Right renal pelvis (tissue), 4 donors: ENCODE data around the gene UVRAG. TPM values are rescaled to one million over a fixed set of nuclear protein-coding genes. Genes with fewer than 3 reads are reported as not detected.

ENCODE experiments used
- DNase-seq, 4 donors: peaks; one replicate each; pipeline ENCODE4 v3.0.0-alpha.2; 2013; ENCODE audit warnings: low read depth in 4 of 4, low spot score in 3 of 4, missing footprints in 1 of 4
- polyA plus RNA-seq, 4 donors: library from polyadenylated mRNA; unstranded; fragments of 120-200 nt; gene quantifications; one replicate each; pipeline ENCODE4 v1.2.1, GENCODE V29; 2013; ENCODE audit not compliant: insufficient read length in 4 of 4

The UVRAG gene
- polyA plus RNA-seq, 4 donors = 17.3 to 20.2 (median 18.0) TPM

DNA sequence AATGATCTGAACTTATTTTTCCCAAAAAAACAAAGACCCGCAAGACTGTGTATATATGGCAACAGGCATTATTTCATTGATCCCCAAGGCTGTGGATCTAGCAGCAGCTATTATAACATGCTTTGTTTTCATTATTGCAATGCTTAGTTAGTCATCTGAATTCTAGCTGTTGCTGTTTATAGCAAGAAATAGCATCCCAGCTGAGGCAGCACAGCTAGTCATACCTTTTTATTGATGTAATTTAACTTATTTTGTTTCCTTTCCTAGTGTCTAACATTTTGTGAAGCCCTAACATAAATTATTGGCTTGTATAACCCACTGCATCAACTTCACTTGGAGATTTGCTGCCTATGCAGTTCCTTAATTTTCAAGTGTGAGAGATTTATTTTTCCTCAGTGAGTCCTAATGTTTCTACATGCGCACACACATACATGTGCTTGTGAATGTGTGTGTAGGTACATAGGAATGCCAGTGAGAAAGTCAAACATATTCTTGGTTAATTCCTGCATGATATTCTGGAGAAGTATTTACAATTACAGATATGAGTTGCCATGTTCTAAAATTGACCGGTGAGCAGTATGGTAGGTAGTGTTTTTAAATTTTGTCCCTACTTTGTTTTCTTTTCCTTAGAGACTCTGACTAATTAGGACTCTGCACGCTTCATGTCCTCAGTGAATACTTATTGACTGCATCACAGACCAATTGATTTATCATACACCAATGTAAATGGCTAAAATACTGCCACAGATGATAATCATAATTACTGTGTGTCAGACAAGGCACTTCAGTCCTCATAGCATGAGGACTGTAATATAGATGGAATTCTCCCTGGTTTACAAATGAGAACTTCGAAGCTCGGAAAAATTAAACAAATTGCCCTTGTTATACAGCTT is 272.0 kb downstream of the UVRAG start:
- no peak for DNase-seq

DNA sequence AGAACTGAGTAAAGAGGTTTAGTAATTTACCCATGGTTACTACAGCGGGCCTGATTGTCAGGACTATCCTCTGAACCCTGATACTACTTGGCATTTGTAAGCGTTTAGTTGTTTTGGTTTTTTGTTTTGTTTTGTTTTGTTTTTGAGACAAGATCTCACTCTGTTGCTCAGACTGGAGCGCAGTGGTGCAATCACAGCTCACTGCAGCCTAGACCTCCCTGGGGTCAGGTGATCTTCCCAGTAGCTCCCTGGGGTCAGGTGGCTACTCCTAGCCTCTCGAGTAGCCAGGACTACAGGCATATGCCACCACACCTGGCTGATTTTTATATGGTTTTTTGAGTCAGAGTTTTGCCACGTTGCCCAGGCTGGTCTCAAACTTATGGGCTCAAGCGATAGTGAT is 272.7 kb downstream of the UVRAG start:
- DNase-seq = no peak

DNA sequence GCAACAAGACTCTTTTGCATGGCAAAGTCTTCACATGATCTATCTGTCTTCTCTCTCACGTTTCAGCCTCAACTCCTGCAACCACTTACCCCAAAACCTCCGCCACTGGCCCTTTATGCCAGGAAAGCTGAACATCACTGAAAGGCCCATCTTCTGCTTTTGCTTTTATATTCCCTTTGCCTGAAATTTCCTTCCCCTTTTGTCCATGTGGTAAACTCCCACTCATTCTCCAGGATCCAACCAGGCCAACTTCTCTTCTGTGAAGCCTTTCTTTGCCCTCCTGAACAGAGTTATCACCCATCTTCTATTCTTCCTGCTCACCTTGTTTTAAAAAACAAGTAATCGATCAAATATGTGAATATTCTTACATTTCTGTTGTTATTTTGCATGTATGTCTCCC is 273.5 kb downstream of the UVRAG start:
- DNase-seq = no peak

DNA sequence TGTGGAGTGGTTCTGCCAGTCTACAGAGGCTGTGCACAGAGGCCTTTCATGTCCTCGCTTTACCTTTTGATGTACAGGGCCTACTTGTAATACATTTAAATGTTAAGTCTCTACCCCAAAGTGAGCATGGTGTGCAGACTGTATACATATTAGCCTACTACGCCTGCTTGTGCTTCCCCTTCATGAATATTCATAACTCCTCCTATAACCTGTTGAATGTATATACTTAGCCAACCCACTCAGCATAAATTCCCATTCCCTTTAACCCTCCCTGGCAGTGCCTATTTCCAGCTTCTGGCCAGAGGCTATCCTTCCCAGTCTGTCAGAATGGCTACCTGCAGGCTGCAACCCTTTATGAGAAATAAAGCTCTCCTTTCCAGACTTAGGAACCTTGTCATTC is 275.2 kb downstream of the UVRAG start:
- no peak for DNase-seq

DNA sequence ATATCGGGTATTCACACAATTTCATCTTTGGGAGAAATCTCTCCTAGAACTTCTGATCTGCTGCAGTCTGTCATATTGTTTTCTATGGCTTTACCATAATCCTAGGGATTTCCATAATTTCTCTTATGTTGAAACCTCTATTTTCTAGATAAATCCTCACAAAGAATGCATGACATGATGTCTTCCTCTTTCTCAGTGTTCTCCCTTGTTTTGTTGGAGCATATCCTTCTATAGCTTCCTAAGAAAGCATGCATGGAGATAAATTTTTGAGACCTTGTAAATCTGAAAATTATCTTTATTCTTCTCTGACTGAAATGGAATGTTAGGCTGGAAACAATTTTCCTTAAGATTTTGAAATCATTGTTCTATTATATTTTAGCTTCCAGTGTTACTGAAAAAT is 275.8 kb downstream of the UVRAG start:
- DNase-seq = no peak

DNA sequence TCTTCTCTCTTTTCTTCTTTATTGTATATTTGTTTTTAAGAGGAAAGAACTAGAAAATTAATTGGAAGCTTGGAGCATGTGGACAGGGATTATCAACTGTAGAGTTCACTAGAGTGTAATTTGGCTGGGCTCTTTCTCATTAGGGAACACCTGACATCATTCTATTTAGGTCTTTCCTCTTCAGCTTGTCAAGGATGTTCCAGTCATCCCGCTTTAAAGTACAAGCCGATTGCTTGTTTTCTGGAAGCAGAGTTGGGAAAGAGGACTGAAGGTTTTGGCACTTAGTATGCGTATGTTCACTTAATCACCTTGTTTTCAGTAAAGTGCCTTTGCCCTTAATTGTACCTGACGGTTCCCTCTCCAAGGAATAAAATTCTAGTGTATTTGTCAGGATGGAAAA is 279.7 kb downstream of the UVRAG start:
- DNase-seq = no peak

DNA sequence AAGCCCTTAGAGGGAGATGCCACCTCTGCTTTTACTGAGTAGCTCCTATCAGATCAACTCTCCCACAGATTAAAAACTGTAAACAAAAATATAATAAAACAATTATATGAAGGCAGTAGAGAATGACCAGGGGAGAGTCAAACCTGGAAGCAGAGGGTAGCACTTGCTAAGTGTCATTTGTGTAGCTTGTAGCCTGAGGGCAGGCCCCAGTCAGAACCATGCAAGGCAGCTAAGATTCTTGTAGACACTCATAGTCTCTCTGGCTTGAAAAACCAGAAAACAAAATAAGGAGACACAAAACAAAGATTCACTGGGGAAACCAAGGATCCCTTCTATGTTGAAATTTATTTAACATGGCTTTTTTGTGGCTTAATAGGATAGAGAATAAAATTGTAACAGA is 280.9 kb downstream of the UVRAG start:
- DNase-seq = no peak

DNA sequence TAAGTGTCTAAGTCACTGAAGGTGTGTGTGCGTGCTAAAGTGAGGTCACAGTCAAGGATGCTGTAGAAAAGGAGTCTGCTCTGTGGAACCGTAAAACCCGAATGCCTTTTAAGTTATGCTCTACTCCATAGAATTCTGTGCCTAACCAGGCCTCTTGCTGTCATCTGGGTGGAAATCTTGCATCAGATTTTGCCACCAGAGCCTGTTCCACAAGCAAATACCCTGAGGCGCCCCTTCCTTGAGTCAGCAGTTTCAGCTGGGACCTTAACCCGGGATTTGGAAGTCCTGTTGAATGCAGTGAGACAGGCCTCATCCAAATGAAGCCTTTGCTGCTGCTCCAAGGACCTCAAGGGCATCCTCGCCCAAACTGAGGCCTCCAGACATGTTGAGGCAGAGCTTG is 281.5 kb downstream of the UVRAG start:
- no peak for DNase-seq

DNA sequence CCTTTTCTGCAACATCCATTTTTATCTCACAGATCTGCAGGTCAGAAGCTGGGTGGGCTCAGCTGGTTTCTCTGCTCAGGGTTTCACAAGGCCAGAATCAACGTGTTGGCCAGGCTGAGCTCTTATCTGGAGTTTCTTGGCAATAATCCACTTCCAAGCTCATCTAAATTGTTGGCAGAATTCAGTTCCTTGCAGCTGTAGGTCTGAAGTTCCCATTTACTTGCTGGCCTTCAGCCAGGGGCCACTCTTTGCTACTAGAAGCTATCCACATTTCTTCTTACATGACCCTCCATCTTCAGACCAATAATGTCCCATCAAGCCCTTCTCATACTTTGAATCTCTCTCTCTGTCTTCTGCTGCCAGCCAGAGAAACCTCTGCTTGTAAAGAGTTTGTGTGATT is 287.8 kb downstream of the UVRAG start:
- no peak for DNase-seq

DNA sequence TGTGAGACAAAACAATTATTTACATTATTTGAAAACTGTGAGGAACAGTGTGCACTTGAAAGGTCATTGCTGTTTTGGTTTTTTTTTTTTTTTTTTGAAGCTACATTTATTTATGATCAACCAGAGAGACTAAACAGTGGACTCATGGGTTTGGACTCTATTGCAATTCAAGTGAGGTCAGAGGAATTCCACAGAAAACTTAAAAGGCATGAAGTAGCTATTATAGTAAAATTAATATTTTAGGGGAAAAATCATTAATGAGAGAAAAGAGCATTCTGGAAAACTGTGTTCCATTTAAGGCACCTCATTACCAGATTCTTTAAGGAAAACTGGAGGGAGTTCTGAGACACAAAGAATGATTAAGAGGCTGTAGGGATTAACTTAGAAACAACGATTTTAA is 288.4 kb downstream of the UVRAG start:
- no peak for DNase-seq

DNA sequence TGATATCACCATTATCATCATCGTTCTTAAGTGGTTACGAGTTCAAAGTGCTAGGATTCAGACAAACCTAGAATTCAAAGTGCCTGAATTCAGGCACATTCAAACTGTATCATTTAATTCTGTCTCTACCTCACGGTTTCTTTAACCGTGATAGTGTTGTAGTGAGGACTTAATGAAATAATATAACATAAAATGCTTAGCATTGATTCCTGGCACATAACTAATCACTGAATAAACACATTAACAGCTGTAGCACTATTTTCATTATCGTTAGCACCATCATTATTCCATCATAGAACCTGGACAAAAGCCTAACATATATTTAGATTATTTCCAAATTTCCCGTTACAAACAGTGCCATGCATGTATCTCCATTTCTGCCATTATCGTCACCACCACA is 289.3 kb downstream of the UVRAG start:
- DNase-seq = no peak

DNA sequence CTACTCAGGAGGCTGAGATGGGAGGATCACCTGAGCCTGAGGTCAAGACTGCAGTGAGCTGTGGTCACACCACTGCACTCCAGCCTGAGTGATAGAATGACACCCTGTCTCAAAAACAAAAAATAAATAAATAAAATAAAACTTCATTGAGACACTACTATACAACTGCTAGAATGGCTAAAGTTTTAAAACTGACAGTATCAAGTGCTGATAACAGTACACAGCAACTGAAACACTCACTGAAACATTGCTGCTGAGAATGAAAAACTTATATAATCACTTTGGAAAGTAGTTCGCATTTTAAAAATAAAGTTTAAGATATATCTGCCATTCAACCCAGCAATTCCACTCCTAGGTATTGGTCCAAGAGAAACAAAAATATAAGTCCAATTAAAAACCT is 290.6 kb downstream of the UVRAG start:
- DNase-seq = no peak

DNA sequence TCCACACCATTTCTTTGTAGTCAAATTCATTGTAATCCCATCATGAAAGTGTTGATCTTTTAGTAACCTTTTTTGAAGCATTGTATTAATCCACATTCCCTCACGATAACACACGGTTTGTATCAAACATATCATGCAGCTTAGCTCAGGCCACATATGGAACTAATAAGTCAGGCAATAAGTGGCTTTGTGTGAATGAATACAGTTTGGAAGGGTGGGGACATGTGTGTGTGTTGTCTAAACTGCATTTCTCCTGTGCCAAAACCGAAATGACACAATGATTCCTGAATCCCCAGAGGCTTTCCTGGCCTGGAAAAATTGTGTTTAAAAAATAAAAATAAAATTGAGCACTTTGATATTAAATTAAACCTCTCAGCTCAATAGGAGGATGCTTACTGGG is 293.0 kb downstream of the UVRAG start:
- no peak for DNase-seq

DNA sequence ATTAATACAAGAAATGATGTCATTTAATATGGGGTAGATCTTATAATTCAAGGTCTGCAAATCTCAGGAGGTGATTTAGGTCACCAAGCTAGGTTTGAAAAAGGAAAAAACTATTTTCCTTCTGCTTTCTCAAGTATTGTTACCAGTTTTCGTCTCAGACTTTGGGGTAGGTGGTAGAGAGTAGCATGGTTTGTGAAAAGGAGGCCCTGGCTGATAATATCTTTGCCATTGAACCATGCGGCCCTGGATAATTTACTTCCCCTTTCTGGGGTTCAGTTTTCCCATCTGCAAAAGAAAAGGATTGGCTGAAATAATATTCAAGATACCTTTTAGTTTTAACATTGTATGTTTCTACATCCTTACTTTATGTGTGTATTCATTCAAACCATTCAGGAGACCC is 299.2 kb downstream of the UVRAG start:
- no peak for DNase-seq

DNA sequence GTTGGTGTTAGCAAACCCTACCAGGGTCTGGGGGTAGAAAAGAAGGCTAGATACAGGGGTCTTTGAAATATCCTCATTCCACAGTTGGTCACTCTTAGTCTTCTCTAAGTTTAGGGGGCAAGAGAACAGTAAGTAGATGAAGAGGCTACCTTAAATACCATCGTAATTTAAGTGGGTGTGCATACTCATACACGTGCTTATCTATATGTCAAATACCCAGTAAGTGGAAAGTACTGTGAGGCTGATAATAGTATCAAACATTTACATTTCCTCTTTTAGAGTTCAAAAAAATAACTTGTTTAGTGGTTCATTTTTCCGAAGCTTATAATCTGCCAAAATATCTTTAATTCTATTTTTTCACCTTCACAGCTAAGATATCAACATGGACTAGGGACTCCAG is 300.5 kb downstream of the UVRAG start:
- DNase-seq = no peak

DNA sequence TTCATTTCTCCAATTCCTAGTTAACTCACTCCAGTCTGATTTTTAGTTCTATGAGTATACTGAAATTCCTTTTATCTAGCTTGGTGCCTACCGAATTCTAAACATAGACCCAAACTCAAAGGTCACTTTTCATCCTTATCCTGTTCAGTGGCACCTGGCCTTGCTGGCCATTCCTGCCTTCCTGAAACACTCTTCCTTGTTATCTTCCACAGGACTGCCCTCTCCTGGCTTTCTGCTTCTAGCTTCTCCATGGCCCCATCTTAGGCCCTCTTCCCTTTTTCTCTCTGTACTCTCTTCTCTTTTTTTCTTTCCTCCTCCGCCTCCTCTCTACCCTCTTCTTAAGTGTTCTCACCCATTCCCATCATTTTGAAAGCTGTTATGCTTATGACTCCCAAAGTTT is 304.0 kb downstream of the UVRAG start:
- DNase-seq = no peak

DNA sequence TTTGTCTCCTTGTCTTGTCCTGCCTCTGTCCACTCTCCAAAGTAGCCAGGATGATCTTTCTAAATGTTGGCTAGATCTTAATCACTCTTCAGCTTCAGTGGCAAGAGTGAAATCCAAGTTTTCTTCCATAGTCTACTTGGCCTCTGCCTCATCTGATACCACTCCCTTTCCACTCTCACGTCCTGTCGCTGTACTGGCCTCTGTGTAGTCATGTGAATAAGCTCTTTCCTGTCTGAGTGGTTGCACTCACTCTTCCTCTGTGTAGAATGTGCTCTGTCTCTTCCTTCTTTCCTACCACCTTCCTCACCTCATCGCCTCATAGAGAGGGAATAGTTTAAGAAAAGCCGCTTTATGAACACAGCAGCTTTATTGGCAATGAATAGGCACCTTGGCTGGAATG is 304.8 kb downstream of the UVRAG start:
- no peak for DNase-seq

DNA sequence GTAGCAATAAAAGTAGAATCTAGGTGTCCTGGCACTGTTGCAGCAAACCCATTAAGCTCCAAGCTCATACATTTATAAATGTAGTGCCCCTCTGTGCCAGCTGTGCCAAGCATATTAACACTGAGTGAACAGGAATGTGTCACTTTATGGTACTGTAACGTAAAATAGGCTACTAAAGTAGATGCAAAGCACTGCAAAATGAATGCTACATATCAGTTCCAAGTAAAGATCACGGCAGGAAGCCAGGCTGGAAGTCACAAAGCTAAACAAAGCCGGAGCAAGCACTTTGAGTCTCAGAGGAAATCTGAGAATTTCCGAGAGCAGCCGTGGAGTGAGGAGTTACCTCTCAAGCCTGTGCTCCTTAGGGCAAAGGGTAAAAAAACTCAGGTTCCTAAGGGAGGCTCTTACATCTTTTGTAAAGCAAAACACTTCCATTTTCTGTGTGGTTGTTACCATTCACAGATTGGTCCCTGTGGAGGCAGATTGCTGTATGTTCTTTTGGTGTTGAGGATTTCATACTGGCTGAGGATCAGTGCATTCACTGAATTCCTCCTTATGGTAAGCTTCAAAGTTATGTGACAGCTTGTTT is 305.6 kb downstream of the UVRAG start:
- peak in 1 of 4 donors; percentile 61 for DNase-seq

DNA sequence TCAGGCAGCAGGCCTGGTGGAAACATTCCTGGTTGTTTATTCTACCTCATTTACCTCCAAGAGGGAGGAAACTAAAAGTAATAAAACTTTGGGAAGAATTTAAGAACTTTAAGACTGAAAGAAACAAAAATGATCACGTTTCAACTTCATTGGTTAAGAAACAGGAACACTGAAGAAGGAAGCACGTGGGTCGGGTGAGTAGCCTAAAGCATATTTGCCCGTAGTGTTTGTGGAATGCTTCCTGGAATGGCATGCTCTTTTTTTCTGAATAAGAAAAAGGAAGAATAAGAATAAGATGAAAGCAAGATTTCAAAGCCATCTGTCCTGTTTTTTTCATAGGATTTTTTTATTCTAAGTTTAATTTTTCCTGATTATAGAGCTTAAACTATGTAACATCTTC is 308.2 kb downstream of the UVRAG start:
- DNase-seq = no peak

DNA sequence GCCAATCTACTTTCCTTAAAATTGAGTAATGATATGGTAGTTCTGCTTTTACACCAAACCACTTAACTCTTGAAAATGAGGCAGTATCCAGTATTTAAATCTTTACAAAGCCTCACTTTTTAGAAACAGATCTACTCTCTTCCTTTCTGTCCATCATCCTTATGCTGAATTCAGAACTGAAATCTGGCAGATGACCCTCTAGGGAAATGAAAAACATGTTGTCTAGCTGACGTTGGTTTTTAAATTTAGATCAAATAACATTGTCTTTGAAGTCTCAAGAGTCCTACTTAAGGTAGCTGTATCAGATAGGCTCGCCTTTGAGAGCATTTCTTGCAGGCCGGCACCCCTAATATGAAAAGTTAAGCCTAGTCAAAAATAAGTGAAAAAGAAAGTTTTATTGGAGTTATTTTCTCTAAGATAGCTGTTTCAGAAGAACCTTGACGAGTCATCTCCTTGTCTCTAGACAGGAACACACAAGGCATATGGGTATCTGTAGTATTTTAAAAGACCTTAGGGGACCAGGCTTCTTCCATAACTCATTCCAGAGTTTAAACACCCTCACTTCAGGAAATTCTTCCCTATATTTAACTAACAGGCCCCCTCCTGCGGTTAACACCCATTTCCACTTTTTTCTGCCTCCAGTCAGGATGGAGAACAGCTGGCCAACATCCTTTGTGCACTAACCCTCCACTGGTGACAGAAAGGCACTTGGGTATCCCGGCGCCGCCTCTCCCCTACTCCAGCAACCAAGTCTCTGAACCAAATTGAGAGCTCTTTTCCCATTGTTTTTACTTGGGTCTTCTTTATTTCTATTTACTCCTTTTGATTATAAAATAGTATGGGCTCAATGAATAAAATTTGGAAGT is 310.1 kb downstream of the UVRAG start:
- no peak for DNase-seq

DNA sequence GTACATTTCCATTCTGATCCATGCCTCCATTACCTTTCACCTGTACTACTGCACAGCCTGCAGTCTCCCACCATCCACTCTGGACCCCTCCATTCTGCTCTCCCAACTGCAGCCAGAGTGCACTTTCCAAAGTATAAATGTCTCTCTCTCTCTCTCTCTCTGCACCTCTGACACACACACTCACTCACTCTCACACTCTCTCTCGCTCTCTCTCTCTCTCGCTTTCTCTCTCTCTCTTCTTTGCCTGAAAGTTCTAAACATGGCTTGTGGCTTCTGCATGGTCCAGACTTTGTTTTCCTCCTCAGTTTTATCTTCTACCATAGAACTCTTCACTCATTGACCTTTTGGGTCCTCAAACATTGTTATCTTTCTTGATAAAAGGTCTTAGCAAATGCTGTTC is 314.7 kb downstream of the UVRAG start:
- no peak for DNase-seq

DNA sequence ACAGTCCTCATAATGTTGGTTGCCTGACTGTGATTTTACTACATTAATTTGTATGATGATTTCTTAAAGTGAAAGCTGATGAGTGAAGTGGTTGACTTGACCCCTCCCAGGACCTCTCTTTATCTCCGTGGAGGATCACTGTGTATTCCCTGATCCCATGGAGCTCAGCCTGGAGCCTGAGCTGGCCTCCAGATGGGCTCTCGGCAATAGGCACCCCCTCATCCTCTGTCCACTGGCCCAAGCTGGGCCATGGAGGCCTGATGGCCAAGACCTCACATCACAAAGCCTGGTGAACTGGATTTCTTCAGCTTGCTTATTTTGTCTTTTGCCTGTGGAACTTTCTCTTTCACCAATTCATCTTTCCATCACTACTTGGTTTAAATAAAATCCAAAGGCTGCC is 316.1 kb downstream of the UVRAG start:
- no peak for DNase-seq
